Neural cell (in vitro differentiated cells): ENCODE data around the gene KRTAP26-1. TPM values are rescaled to one million over a fixed set of nuclear protein-coding genes. Genes with fewer than 3 reads are reported as not detected.

Experiments
- H2AFZ ChIP-seq: fragments of 200-600, 300-800 bp; sonication (generic), shearing (Covaris generic); 2 replicates; pipeline ENCODE4 v1.6.0; 2014; ENCODE audit warnings: low read depth, mild to moderate bottlenecking, antibody characterized with exemption, low read length, moderate library complexity
- H3F3A ChIP-seq: fragments of 200-600 bp; shearing (Covaris generic); 2 replicates; pipeline ENCODE4 v1.6.1; 2016; ENCODE audit warnings: mild to moderate bottlenecking, moderate library complexity, mixed read lengths, antibody characterized with exemption, low read length; ENCODE audit not compliant: insufficient read depth, poor library complexity, severe bottlenecking
- H3K27ac ChIP-seq: fragments of 200-600, 300-800 bp; sonication (generic), shearing (Covaris generic); 2 replicates; pipeline ENCODE4 v1.5.1; 2014; ENCODE audit warnings: mild to moderate bottlenecking, low read length, moderate library complexity
- H3K27me3 ChIP-seq: fragments of 300-800, 200-600 bp; sonication (generic), shearing (Covaris generic); 2 replicates; pipeline ENCODE4 v1.6.0; 2014; ENCODE audit warnings: mild to moderate bottlenecking, low read depth, low read length, moderate library complexity; ENCODE audit not compliant: insufficient read depth
- H3K36me3 ChIP-seq: fragments of 300-800, 200-600 bp; sonication (generic), shearing (Covaris generic); 2 replicates; pipeline ENCODE4 v1.5.1; 2014; ENCODE audit warnings: mild to moderate bottlenecking, antibody characterized with exemption, low read length, moderate library complexity; ENCODE audit not compliant: insufficient read depth
- H3K4me2 ChIP-seq: fragments of 300-800, 200-600 bp; sonication (generic), shearing (Covaris generic); 2 replicates; pipeline ENCODE4 v1.6.0; 2014; ENCODE audit warnings: mild to moderate bottlenecking, low read length
- H3K4me3 ChIP-seq: fragments of 300-800, 200-600 bp; sonication (generic), shearing (Covaris generic); 2 replicates; pipeline ENCODE4 v1.5.1; 2014; ENCODE audit warnings: mild to moderate bottlenecking, low read length, moderate library complexity
- H3K79me2 ChIP-seq: fragments of 200-600 bp; shearing (Covaris generic); replicated peaks from 2 replicates; pipeline ENCODE4 v1.6.0; 2014; ENCODE audit warnings: mild to moderate bottlenecking, low read length, moderate library complexity; ENCODE audit not compliant: insufficient read depth
- H3K9ac ChIP-seq: fragments of 300-800, 200-600 bp; sonication (generic), shearing (Covaris generic); 2 replicates; pipeline ENCODE4 v1.6.1; 2016; ENCODE audit warnings: mild to moderate bottlenecking, low read length, mixed read lengths
- H3K9me2 ChIP-seq: fragments of 200-600 bp; shearing (Covaris generic); 2 replicates; pipeline ENCODE4 v1.6.1; 2016; ENCODE audit warnings: mild to moderate bottlenecking, low read length, mixed read lengths; ENCODE audit not compliant: insufficient read depth
- H3K9me3 ChIP-seq: fragments of 200-600, 300-800 bp; sonication (generic), shearing (Covaris generic); 2 replicates; pipeline ENCODE4 v1.6.1; 2016; ENCODE audit warnings: mild to moderate bottlenecking, mixed run types, low read length, moderate library complexity, mixed read lengths
- H4K20me1 ChIP-seq: fragments of 200-600 bp; shearing (Covaris generic); 2 replicates; pipeline ENCODE4 v1.6.1; 2016; ENCODE audit warnings: mild to moderate bottlenecking, mixed run types; ENCODE audit not compliant: insufficient read depth
- EP300 ChIP-seq: fragments of 450-650 bp; conservative IDR thresholded peaks from 2 replicates; pipeline ENCODE4 v1.6.1; 2014; ENCODE audit warnings: antibody characterized with exemption, mild to moderate bottlenecking, moderate library complexity; ENCODE audit not compliant: poor library complexity, severe bottlenecking
- EZH2 ChIP-seq: fragments of 200-600, 300-800 bp; shearing (Covaris generic), sonication (generic); IDR thresholded peaks from 2 replicates; pipeline ENCODE4 v1.6.1; 2014; ENCODE audit warnings: antibody characterized with exemption, low read length, borderline replicate concordance, mild to moderate bottlenecking; ENCODE audit not compliant: insufficient read depth, poor library complexity, severe bottlenecking
- MXI1 ChIP-seq: fragments of 450-650 bp; conservative IDR thresholded peaks from 2 replicates; pipeline ENCODE4 v1.6.1; 2014; ENCODE audit warnings: antibody characterized with exemption, mild to moderate bottlenecking; ENCODE audit not compliant: poor library complexity, severe bottlenecking
- POLR2AphosphoS5 ChIP-seq: IDR thresholded peaks from 2 replicates; pipeline ENCODE4 v1.6.1; 2012
- RAD21 ChIP-seq: fragments of 450-650 bp; conservative IDR thresholded peaks from 2 replicates; pipeline ENCODE4 v1.6.1; 2014; ENCODE audit warnings: antibody characterized with exemption, mild to moderate bottlenecking, moderate library complexity
- SMC3 ChIP-seq: fragments of 450-650 bp; conservative IDR thresholded peaks from 2 replicates; pipeline ENCODE4 v1.6.1; 2014; ENCODE audit warnings: antibody characterized with exemption, mild to moderate bottlenecking, moderate library complexity; ENCODE audit not compliant: poor library complexity
- TAF1 ChIP-seq: IDR thresholded peaks from 2 replicates; pipeline ENCODE4 v1.6.1; 2012; ENCODE audit warnings: low read depth
- polyA plus RNA-seq: library from polyadenylated mRNA; depleted of rRNA; stranded (reverse); fragments of >200 nt; gene quantifications from 2 replicates; pipeline ENCODE4 v1.2.3, GENCODE V29; 2014
- TF ChIP-seq, protein P1 (sequence below): IDR thresholded peaks from 2 replicates; pipeline ENCODE4 v1.6.1; 2012; ENCODE audit warnings: borderline replicate concordance
- TF ChIP-seq, protein P2 (sequence below): fragments of 450-650 bp; IDR thresholded peaks from 2 replicates; pipeline ENCODE4 v1.5.1; 2014; ENCODE audit warnings: antibody characterized with exemption, mild to moderate bottlenecking, moderate library complexity; ENCODE audit not compliant: poor library complexity, severe bottlenecking

KRTAP26-1 gene
- polyA plus RNA-seq, 1 donor from 2014 or later: not detected

DNA sequence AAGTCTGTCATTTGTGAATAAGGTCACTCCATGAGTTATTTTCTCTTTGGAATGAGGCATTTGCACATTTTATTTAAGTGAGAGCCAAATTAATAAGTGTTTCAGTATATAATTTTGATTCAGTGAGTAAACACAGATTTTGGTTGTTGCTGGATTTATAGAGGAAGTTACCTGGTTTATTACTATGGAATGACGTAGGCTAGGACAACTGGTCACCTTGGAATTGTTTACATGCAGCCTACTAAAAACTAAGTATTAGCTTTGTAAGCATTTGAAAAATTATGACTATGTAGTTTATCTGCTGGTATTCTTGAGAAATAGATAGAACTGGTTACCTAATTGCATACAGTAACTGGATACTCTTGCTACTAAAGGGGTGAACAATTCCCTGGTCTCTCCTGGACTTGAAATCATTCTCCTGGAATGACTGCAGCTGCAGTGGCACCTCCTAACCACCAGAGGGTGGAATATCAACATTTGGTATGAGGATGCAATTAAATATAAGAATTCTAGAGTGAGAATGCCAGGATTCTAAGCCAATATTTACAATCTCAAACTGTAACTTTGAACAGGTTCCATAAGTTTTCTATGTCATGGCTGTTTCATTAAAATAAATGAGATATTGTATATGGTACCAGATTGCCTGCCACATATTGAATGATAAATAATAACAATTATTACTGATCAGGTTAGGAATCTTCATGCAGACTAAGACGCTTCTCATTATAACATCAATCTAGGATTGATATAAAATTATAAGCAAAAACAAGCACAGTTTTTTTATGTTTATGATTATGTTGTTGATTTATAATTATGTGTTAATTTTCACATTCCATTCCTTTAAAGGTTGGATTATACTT lies 20.8 kb upstream of the KRTAP26-1 start:
- H3K9me2 ChIP-seq: no peaks in the 10 kb centered on the region
- no peaks in the 10 kb centered on the region for H4K20me1 ChIP-seq
- H3F3A ChIP-seq: no peaks in the 10 kb centered on the region
- H2AFZ ChIP-seq: no peak overlapping the region
- H3K79me2 ChIP-seq: no peaks in the 10 kb centered on the region
- no peaks in the 10 kb centered on the region for H3K27me3 ChIP-seq
- H3K4me3 ChIP-seq: no peak overlapping the region
- no peak overlapping the region for H3K4me2 ChIP-seq
- no peak for TF ChIP-seq EP300
- TF ChIP-seq SMC3: peak; percentile 82
- no peak for TF ChIP-seq POLR2AphosphoS5
- TF ChIP-seq, protein P1, sequence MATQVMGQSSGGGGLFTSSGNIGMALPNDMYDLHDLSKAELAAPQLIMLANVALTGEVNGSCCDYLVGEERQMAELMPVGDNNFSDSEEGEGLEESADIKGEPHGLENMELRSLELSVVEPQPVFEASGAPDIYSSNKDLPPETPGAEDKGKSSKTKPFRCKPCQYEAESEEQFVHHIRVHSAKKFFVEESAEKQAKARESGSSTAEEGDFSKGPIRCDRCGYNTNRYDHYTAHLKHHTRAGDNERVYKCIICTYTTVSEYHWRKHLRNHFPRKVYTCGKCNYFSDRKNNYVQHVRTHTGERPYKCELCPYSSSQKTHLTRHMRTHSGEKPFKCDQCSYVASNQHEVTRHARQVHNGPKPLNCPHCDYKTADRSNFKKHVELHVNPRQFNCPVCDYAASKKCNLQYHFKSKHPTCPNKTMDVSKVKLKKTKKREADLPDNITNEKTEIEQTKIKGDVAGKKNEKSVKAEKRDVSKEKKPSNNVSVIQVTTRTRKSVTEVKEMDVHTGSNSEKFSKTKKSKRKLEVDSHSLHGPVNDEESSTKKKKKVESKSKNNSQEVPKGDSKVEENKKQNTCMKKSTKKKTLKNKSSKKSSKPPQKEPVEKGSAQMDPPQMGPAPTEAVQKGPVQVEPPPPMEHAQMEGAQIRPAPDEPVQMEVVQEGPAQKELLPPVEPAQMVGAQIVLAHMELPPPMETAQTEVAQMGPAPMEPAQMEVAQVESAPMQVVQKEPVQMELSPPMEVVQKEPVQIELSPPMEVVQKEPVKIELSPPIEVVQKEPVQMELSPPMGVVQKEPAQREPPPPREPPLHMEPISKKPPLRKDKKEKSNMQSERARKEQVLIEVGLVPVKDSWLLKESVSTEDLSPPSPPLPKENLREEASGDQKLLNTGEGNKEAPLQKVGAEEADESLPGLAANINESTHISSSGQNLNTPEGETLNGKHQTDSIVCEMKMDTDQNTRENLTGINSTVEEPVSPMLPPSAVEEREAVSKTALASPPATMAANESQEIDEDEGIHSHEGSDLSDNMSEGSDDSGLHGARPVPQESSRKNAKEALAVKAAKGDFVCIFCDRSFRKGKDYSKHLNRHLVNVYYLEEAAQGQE: no peak
- TF ChIP-seq TAF1: no peak
- TF ChIP-seq EZH2: no peak
- TF ChIP-seq, protein P2, sequence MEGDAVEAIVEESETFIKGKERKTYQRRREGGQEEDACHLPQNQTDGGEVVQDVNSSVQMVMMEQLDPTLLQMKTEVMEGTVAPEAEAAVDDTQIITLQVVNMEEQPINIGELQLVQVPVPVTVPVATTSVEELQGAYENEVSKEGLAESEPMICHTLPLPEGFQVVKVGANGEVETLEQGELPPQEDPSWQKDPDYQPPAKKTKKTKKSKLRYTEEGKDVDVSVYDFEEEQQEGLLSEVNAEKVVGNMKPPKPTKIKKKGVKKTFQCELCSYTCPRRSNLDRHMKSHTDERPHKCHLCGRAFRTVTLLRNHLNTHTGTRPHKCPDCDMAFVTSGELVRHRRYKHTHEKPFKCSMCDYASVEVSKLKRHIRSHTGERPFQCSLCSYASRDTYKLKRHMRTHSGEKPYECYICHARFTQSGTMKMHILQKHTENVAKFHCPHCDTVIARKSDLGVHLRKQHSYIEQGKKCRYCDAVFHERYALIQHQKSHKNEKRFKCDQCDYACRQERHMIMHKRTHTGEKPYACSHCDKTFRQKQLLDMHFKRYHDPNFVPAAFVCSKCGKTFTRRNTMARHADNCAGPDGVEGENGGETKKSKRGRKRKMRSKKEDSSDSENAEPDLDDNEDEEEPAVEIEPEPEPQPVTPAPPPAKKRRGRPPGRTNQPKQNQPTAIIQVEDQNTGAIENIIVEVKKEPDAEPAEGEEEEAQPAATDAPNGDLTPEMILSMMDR: peak; percentile 72
- TF ChIP-seq MXI1: no peak
- peak; percentile 72 for TF ChIP-seq RAD21
- no peak overlapping the region for H3K27ac ChIP-seq
- no peak overlapping the region for H3K9ac ChIP-seq
- no peaks in the 10 kb centered on the region for H3K9me3 ChIP-seq
- H3K36me3 ChIP-seq: no peaks in the 10 kb centered on the region

DNA sequence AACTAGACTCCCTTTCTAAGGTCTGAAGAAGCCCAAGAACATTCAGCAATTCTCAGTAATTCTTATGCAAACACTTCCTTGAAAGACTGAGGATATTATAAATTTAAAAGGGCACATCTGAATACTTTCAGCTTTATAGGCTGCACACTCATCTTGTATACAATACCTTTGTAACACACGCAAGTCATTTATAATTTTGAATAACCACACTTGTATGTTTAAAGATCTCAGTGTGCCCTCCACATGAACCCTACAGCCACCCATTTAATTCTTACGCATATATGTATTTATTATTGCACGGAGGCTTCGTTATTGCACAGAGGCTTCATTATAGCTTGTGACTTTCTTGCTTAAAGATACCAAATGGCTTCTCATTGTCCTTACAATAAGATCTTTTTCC lies 18.6 kb upstream of the KRTAP26-1 start:
- H4K20me1 ChIP-seq: no peaks in the 10 kb centered on the region
- no peak overlapping the region for H3K9ac ChIP-seq
- no peak overlapping the region for H3K27ac ChIP-seq
- H3K9me3 ChIP-seq: no peaks in the 10 kb centered on the region
- H3K27me3 ChIP-seq: no peaks in the 10 kb centered on the region
- H3K4me3 ChIP-seq: no peak overlapping the region
- no peaks in the 10 kb centered on the region for H3K36me3 ChIP-seq
- no peaks in the 10 kb centered on the region for H3K79me2 ChIP-seq
- no peaks in the 10 kb centered on the region for H3K9me2 ChIP-seq
- TF ChIP-seq EP300: no peak
- TF ChIP-seq, protein P1: no peak
- TF ChIP-seq, protein P2: no peak
- TF ChIP-seq TAF1: no peak
- no peak for TF ChIP-seq SMC3
- TF ChIP-seq MXI1: no peak
- TF ChIP-seq POLR2AphosphoS5: no peak
- no peak for TF ChIP-seq RAD21
- TF ChIP-seq EZH2: no peak
- H3K4me2 ChIP-seq: no peak overlapping the region
- no peak overlapping the region for H2AFZ ChIP-seq
- no peaks in the 10 kb centered on the region for H3F3A ChIP-seq
